Neural cell (in vitro differentiated cells): Measurements from ENCODE around the gene PLBD1. TPM values are rescaled to one million over a fixed set of nuclear protein-coding genes. Genes with fewer than 3 reads are reported as not detected.

Experiments used
- H2AFZ ChIP-seq: fragments of 200-600, 300-800 bp; sonication (generic), shearing (Covaris generic); 2 replicates; pipeline ENCODE4 v1.6.0; 2014; ENCODE audit warnings: low read depth, mild to moderate bottlenecking, antibody characterized with exemption, low read length, moderate library complexity
- H3F3A ChIP-seq: fragments of 200-600 bp; shearing (Covaris generic); 2 replicates; pipeline ENCODE4 v1.6.1; 2016; ENCODE audit warnings: mild to moderate bottlenecking, moderate library complexity, mixed read lengths, antibody characterized with exemption, low read length; ENCODE audit not compliant: insufficient read depth, poor library complexity, severe bottlenecking
- H3K27ac ChIP-seq: fragments of 200-600, 300-800 bp; sonication (generic), shearing (Covaris generic); 2 replicates; pipeline ENCODE4 v1.5.1; 2014; ENCODE audit warnings: mild to moderate bottlenecking, low read length, moderate library complexity
- H3K27me3 ChIP-seq: fragments of 300-800, 200-600 bp; sonication (generic), shearing (Covaris generic); 2 replicates; pipeline ENCODE4 v1.6.0; 2014; ENCODE audit warnings: mild to moderate bottlenecking, low read depth, low read length, moderate library complexity; ENCODE audit not compliant: insufficient read depth
- H3K36me3 ChIP-seq: fragments of 300-800, 200-600 bp; sonication (generic), shearing (Covaris generic); 2 replicates; pipeline ENCODE4 v1.5.1; 2014; ENCODE audit warnings: mild to moderate bottlenecking, antibody characterized with exemption, low read length, moderate library complexity; ENCODE audit not compliant: insufficient read depth
- H3K4me2 ChIP-seq: fragments of 300-800, 200-600 bp; sonication (generic), shearing (Covaris generic); 2 replicates; pipeline ENCODE4 v1.6.0; 2014; ENCODE audit warnings: mild to moderate bottlenecking, low read length
- H3K4me3 ChIP-seq: fragments of 300-800, 200-600 bp; sonication (generic), shearing (Covaris generic); 2 replicates; pipeline ENCODE4 v1.5.1; 2014; ENCODE audit warnings: mild to moderate bottlenecking, low read length, moderate library complexity
- H3K79me2 ChIP-seq: fragments of 200-600 bp; shearing (Covaris generic); replicated peaks from 2 replicates; pipeline ENCODE4 v1.6.0; 2014; ENCODE audit warnings: mild to moderate bottlenecking, low read length, moderate library complexity; ENCODE audit not compliant: insufficient read depth
- H3K9ac ChIP-seq: fragments of 300-800, 200-600 bp; sonication (generic), shearing (Covaris generic); 2 replicates; pipeline ENCODE4 v1.6.1; 2016; ENCODE audit warnings: mild to moderate bottlenecking, low read length, mixed read lengths
- H3K9me2 ChIP-seq: fragments of 200-600 bp; shearing (Covaris generic); 2 replicates; pipeline ENCODE4 v1.6.1; 2016; ENCODE audit warnings: mild to moderate bottlenecking, low read length, mixed read lengths; ENCODE audit not compliant: insufficient read depth
- H3K9me3 ChIP-seq: fragments of 200-600, 300-800 bp; sonication (generic), shearing (Covaris generic); 2 replicates; pipeline ENCODE4 v1.6.1; 2016; ENCODE audit warnings: mild to moderate bottlenecking, mixed run types, low read length, moderate library complexity, mixed read lengths
- H4K20me1 ChIP-seq: fragments of 200-600 bp; shearing (Covaris generic); 2 replicates; pipeline ENCODE4 v1.6.1; 2016; ENCODE audit warnings: mild to moderate bottlenecking, mixed run types; ENCODE audit not compliant: insufficient read depth
- EP300 ChIP-seq: fragments of 450-650 bp; conservative IDR thresholded peaks from 2 replicates; pipeline ENCODE4 v1.6.1; 2014; ENCODE audit warnings: antibody characterized with exemption, mild to moderate bottlenecking, moderate library complexity; ENCODE audit not compliant: poor library complexity, severe bottlenecking
- EZH2 ChIP-seq: fragments of 200-600, 300-800 bp; shearing (Covaris generic), sonication (generic); IDR thresholded peaks from 2 replicates; pipeline ENCODE4 v1.6.1; 2014; ENCODE audit warnings: antibody characterized with exemption, low read length, borderline replicate concordance, mild to moderate bottlenecking; ENCODE audit not compliant: insufficient read depth, poor library complexity, severe bottlenecking
- MXI1 ChIP-seq: fragments of 450-650 bp; conservative IDR thresholded peaks from 2 replicates; pipeline ENCODE4 v1.6.1; 2014; ENCODE audit warnings: antibody characterized with exemption, mild to moderate bottlenecking; ENCODE audit not compliant: poor library complexity, severe bottlenecking
- POLR2AphosphoS5 ChIP-seq: IDR thresholded peaks from 2 replicates; pipeline ENCODE4 v1.6.1; 2012
- RAD21 ChIP-seq: fragments of 450-650 bp; conservative IDR thresholded peaks from 2 replicates; pipeline ENCODE4 v1.6.1; 2014; ENCODE audit warnings: antibody characterized with exemption, mild to moderate bottlenecking, moderate library complexity
- SMC3 ChIP-seq: fragments of 450-650 bp; conservative IDR thresholded peaks from 2 replicates; pipeline ENCODE4 v1.6.1; 2014; ENCODE audit warnings: antibody characterized with exemption, mild to moderate bottlenecking, moderate library complexity; ENCODE audit not compliant: poor library complexity
- TAF1 ChIP-seq: IDR thresholded peaks from 2 replicates; pipeline ENCODE4 v1.6.1; 2012; ENCODE audit warnings: low read depth
- polyA plus RNA-seq: library from polyadenylated mRNA; depleted of rRNA; stranded (reverse); fragments of >200 nt; gene quantifications from 2 replicates; pipeline ENCODE4 v1.2.3, GENCODE V29; 2014
- TF ChIP-seq, protein P1 (sequence below): IDR thresholded peaks from 2 replicates; pipeline ENCODE4 v1.6.1; 2012; ENCODE audit warnings: borderline replicate concordance
- TF ChIP-seq, protein P2 (sequence below): fragments of 450-650 bp; IDR thresholded peaks from 2 replicates; pipeline ENCODE4 v1.5.1; 2014; ENCODE audit warnings: antibody characterized with exemption, mild to moderate bottlenecking, moderate library complexity; ENCODE audit not compliant: poor library complexity, severe bottlenecking

PLBD1 gene
- polyA plus RNA-seq, 1 donor from 2014 or later: not detected

DNA sequence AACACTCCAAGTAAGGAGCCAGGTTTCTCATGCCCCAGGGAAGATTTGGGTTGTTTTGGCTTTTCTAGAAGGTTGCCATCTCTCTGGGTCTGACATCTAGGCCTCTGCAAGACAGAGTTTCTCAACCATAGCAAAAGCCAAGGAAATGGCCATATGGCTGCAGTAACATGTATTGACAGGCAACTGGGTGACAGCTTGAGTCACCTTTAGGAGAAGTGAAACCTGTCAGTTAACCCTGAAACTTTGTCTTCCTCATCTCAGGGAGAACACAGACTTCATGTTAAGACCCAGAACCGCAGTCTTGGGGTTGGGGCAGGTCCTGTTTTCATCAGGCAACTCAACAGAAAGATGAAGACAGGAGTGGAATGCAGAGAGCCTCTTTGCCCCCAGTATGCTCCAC is 46.0 kb upstream of the PLBD1 start:
- Histone ChIP-seq H2AFZ (no peak overlapping the region), H3F3A (no peaks in the 10 kb centered on the region), H4K20me1 (no peaks in the 10 kb centered on the region), H3K36me3 (no peaks in the 10 kb centered on the region), H3K27ac (no peak overlapping the region), H3K9me2 (no peaks in the 10 kb centered on the region), H3K9me3 (no peaks in the 10 kb centered on the region), H3K79me2 (no peaks in the 10 kb centered on the region), H3K4me2 (no peak overlapping the region), H3K4me3 (no peak overlapping the region), H3K27me3 (no peaks in the 10 kb centered on the region), H3K9ac (no peak overlapping the region)
- TF ChIP-seq MXI1 (no peak), SMC3 (no peak), RAD21 (no peak), POLR2AphosphoS5 (no peak), TAF1 (no peak), EP300 (no peak), EZH2 (no peak)
- TF ChIP-seq, protein P1, sequence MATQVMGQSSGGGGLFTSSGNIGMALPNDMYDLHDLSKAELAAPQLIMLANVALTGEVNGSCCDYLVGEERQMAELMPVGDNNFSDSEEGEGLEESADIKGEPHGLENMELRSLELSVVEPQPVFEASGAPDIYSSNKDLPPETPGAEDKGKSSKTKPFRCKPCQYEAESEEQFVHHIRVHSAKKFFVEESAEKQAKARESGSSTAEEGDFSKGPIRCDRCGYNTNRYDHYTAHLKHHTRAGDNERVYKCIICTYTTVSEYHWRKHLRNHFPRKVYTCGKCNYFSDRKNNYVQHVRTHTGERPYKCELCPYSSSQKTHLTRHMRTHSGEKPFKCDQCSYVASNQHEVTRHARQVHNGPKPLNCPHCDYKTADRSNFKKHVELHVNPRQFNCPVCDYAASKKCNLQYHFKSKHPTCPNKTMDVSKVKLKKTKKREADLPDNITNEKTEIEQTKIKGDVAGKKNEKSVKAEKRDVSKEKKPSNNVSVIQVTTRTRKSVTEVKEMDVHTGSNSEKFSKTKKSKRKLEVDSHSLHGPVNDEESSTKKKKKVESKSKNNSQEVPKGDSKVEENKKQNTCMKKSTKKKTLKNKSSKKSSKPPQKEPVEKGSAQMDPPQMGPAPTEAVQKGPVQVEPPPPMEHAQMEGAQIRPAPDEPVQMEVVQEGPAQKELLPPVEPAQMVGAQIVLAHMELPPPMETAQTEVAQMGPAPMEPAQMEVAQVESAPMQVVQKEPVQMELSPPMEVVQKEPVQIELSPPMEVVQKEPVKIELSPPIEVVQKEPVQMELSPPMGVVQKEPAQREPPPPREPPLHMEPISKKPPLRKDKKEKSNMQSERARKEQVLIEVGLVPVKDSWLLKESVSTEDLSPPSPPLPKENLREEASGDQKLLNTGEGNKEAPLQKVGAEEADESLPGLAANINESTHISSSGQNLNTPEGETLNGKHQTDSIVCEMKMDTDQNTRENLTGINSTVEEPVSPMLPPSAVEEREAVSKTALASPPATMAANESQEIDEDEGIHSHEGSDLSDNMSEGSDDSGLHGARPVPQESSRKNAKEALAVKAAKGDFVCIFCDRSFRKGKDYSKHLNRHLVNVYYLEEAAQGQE: no peak
- TF ChIP-seq, protein P2, sequence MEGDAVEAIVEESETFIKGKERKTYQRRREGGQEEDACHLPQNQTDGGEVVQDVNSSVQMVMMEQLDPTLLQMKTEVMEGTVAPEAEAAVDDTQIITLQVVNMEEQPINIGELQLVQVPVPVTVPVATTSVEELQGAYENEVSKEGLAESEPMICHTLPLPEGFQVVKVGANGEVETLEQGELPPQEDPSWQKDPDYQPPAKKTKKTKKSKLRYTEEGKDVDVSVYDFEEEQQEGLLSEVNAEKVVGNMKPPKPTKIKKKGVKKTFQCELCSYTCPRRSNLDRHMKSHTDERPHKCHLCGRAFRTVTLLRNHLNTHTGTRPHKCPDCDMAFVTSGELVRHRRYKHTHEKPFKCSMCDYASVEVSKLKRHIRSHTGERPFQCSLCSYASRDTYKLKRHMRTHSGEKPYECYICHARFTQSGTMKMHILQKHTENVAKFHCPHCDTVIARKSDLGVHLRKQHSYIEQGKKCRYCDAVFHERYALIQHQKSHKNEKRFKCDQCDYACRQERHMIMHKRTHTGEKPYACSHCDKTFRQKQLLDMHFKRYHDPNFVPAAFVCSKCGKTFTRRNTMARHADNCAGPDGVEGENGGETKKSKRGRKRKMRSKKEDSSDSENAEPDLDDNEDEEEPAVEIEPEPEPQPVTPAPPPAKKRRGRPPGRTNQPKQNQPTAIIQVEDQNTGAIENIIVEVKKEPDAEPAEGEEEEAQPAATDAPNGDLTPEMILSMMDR: no peak

DNA sequence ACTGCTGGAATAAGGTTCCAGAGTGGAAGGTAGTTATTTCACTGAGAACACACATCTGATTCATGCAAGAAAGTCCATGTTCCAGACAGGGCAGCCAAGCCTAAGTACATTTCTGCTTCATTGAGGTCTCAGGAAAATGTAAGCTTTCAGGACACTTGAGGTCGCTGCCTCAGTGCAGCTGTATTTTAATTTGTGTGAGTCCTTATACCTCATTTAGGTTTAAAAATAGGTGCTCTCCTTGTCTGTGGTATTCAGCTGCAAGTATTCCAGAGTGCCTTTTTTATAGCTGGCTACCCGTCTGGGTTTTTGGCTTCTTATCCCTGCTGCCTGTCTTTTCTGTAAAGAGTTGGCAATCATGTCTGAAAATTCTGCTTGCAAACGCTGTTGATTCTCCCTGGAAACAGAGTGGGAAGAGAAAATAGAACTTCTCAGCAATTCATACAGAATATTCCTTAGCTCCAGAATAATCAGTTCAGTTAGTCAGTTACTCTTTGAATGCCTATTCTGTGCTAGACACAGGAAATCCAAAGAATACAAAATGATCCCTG is 45.3 kb upstream of the PLBD1 start:
- no peak overlapping the region for H3K4me2 ChIP-seq
- no peaks in the 10 kb centered on the region for H4K20me1 ChIP-seq
- H3K9ac ChIP-seq: no peak overlapping the region
- H3K79me2 ChIP-seq: no peaks in the 10 kb centered on the region
- no peaks in the 10 kb centered on the region for H3K9me2 ChIP-seq
- H3K9me3 ChIP-seq: peaks cover under 1% of the 10 kb centered on the region
- H3K27me3 ChIP-seq: no peaks in the 10 kb centered on the region
- no peak overlapping the region for H3K27ac ChIP-seq
- no peak overlapping the region for H3K4me3 ChIP-seq
- no peaks in the 10 kb centered on the region for H3F3A ChIP-seq
- H3K36me3 ChIP-seq: no peaks in the 10 kb centered on the region
- H2AFZ ChIP-seq: no peak overlapping the region
- TF ChIP-seq EZH2 (no peak), MXI1 (no peak), RAD21 (no peak), SMC3 (no peak), EP300 (no peak), TAF1 (no peak)
- TF ChIP-seq, protein P1: no peak
